Neural progenitor cell (in vitro differentiated cells): Measurements from ENCODE around the gene CNPY2. TPM values are rescaled to one million over a fixed set of nuclear protein-coding genes. Genes with fewer than 3 reads are reported as not detected.
"Not testable (repeated sequence)": the region's sequence is repeated elsewhere in the genome, so short reads cannot be mapped to it uniquely, and the experiment has no call there.

Experiments
- DNase-seq: peaks from one replicate; pipeline ENCODE4 v3.0.0-alpha.2; 2016; ENCODE audit warnings: low spot score
- H2AFZ ChIP-seq: fragments of 200-600 bp; sonication (generic); replicated peaks from 2 replicates; pipeline ENCODE4 v1.6.1; 2016; ENCODE audit warnings: antibody characterized with exemption
- H3F3A ChIP-seq: fragments of 200-600 bp; sonication (generic); 2 replicates; pipeline ENCODE4 v1.6.1; 2016; ENCODE audit warnings: antibody characterized with exemption, low read depth
- H3K27ac ChIP-seq: fragments of 200-600 bp; sonication (generic); 2 replicates; pipeline ENCODE4 v1.5.1; 2016; ENCODE audit warnings: mild to moderate bottlenecking
- H3K27me3 ChIP-seq: fragments of 200-600 bp; sonication (generic); 2 replicates; pipeline ENCODE4 v1.6.1; 2016; ENCODE audit warnings: mild to moderate bottlenecking, moderate library complexity
- H3K36me3 ChIP-seq: fragments of 200-600 bp; sonication (generic); 2 replicates; pipeline ENCODE4 v1.5.1; 2016
- H3K4me1 ChIP-seq: fragments of 200-600 bp; sonication (generic); 2 replicates; pipeline ENCODE4 v1.6.1; 2016; ENCODE audit warnings: mixed run types
- H3K4me2 ChIP-seq: fragments of 200-600 bp; sonication (generic); 2 replicates; pipeline ENCODE4 v1.6.1; 2016
- H3K4me3 ChIP-seq: fragments of 200-600 bp; sonication (generic); 2 replicates; pipeline ENCODE4 v1.5.1; 2016
- H3K79me2 ChIP-seq: fragments of 200-600 bp; sonication (generic); 2 replicates; pipeline ENCODE4 v1.6.1; 2016; ENCODE audit warnings: low read depth
- H3K9ac ChIP-seq: fragments of 200-600 bp; sonication (generic); 2 replicates; pipeline ENCODE4 v1.6.1; 2016
- H3K9me3 ChIP-seq: fragments of 200-600 bp; sonication (generic); 2 replicates; pipeline ENCODE4 v1.5.1; 2016; ENCODE audit warnings: low read depth
- H4K20me1 ChIP-seq: fragments of 200-600 bp; sonication (generic); 2 replicates; pipeline ENCODE4 v1.6.1; 2016; ENCODE audit warnings: low read depth
- H3K27ac Mint-ChIP-seq: 3 replicates; pipeline ENCODE4 v1.8.0; 2021; ENCODE audit warnings: mixed read lengths
- H3K27me3 Mint-ChIP-seq: 2 replicates; pipeline ENCODE4 v1.8.0; 2022; ENCODE audit warnings: low read depth, mild to moderate bottlenecking, inconsistent platforms, moderate library complexity, mixed read lengths; ENCODE audit not compliant: insufficient read depth
- H3K36me3 Mint-ChIP-seq: 3 replicates; pipeline ENCODE4 v1.8.0; 2021; ENCODE audit warnings: mixed read lengths
- H3K4me1 Mint-ChIP-seq: 3 replicates; pipeline ENCODE4 v1.8.0; 2021; ENCODE audit warnings: mixed read lengths
- H3K4me3 Mint-ChIP-seq: 3 replicates; pipeline ENCODE4 v1.8.0; 2021; ENCODE audit warnings: mild to moderate bottlenecking, moderate library complexity, mixed read lengths
- H3K9me3 Mint-ChIP-seq: 3 replicates; pipeline ENCODE4 v1.8.0; 2020; ENCODE audit warnings: mixed read lengths
- EZH2 ChIP-seq: fragments of 200-600 bp; sonication (generic); IDR thresholded peaks from 2 replicates; pipeline ENCODE4 v1.6.1; 2017; ENCODE audit warnings: antibody characterized with exemption, mild to moderate bottlenecking, moderate library complexity
- EZH2phosphoT487 ChIP-seq: fragments of 200-600 bp; sonication (generic); IDR thresholded peaks from 2 replicates; pipeline ENCODE4 v1.6.1; 2017; ENCODE audit warnings: antibody characterized with exemption
- total RNA-seq: library from RNA; depleted of rRNA; stranded (reverse); fragments of >200 nt; gene quantifications from 2 replicates; pipeline ENCODE4 v1.2.3, GENCODE V29; 2015; ENCODE audit warnings: low replicate concordance
- TF ChIP-seq, protein P1 (sequence below): fragments of 200-600 bp; sonication (generic); IDR thresholded peaks from 2 replicates; pipeline ENCODE4 v1.5.1; 2017; ENCODE audit warnings: antibody characterized with exemption, mild to moderate bottlenecking

CNPY2 gene
- total RNA-seq, 1 donor from 2014 or later: 128 TPM

DNA sequence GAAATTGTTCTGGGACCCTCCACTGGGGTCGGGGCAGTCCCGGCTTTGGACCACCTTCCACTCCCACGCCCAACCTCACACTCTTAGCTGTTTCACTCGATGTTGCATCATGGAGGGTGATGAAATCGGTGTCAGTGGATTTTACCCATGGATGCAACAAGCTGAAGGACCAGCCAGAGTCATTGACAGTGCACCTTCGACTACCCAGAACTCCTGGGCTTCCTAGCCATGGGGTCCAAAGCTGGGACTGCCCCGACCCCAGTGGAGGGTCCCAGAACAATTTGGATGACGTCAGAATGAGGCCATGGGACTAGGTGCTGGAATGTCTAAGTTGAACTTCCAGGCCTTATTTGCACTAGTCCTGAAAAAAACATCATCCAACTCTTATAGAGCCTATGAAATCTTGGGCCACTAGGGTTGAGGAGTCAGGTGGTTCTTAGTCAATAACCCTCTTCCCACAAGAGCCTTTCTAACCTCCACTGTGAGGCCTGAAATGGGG, 22.0 kb upstream of the CNPY2 start:
- H3K36me3 ChIP-seq: no peaks in the 10 kb centered on the region
- no peak overlapping the region for H3K9ac ChIP-seq
- H3K4me1 Mint-ChIP-seq: peaks cover 16% of the 10 kb centered on the region
- no peaks in the 10 kb centered on the region for H4K20me1 ChIP-seq
- no peak overlapping the region for H3K27ac ChIP-seq
- H2AFZ ChIP-seq: no peak overlapping the region
- no peak for DNase-seq
- H3K9me3 ChIP-seq: no peaks in the 10 kb centered on the region
- H3K4me3 Mint-ChIP-seq: no peak overlapping the region
- peaks cover 2% of the 10 kb centered on the region for H3K79me2 ChIP-seq
- H3K4me1 ChIP-seq: peaks cover 27% of the 10 kb centered on the region
- H3K4me2 ChIP-seq: peak overlapping the region; percentile 32
- no peak overlapping the region for H3K4me3 ChIP-seq
- TF ChIP-seq EZH2phosphoT487: no peak
- TF ChIP-seq, protein P1, sequence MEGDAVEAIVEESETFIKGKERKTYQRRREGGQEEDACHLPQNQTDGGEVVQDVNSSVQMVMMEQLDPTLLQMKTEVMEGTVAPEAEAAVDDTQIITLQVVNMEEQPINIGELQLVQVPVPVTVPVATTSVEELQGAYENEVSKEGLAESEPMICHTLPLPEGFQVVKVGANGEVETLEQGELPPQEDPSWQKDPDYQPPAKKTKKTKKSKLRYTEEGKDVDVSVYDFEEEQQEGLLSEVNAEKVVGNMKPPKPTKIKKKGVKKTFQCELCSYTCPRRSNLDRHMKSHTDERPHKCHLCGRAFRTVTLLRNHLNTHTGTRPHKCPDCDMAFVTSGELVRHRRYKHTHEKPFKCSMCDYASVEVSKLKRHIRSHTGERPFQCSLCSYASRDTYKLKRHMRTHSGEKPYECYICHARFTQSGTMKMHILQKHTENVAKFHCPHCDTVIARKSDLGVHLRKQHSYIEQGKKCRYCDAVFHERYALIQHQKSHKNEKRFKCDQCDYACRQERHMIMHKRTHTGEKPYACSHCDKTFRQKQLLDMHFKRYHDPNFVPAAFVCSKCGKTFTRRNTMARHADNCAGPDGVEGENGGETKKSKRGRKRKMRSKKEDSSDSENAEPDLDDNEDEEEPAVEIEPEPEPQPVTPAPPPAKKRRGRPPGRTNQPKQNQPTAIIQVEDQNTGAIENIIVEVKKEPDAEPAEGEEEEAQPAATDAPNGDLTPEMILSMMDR: no peak
- TF ChIP-seq EZH2: no peak
- no peak overlapping the region for H3K27ac Mint-ChIP-seq
- no peaks in the 10 kb centered on the region for H3K36me3 Mint-ChIP-seq
- H3K27me3 ChIP-seq: no peaks in the 10 kb centered on the region
- peaks cover 42% of the 10 kb centered on the region for H3F3A ChIP-seq
- no peaks in the 10 kb centered on the region for H3K9me3 Mint-ChIP-seq
- H3K27me3 Mint-ChIP-seq: peaks cover 8% of the 10 kb centered on the region

DNA sequence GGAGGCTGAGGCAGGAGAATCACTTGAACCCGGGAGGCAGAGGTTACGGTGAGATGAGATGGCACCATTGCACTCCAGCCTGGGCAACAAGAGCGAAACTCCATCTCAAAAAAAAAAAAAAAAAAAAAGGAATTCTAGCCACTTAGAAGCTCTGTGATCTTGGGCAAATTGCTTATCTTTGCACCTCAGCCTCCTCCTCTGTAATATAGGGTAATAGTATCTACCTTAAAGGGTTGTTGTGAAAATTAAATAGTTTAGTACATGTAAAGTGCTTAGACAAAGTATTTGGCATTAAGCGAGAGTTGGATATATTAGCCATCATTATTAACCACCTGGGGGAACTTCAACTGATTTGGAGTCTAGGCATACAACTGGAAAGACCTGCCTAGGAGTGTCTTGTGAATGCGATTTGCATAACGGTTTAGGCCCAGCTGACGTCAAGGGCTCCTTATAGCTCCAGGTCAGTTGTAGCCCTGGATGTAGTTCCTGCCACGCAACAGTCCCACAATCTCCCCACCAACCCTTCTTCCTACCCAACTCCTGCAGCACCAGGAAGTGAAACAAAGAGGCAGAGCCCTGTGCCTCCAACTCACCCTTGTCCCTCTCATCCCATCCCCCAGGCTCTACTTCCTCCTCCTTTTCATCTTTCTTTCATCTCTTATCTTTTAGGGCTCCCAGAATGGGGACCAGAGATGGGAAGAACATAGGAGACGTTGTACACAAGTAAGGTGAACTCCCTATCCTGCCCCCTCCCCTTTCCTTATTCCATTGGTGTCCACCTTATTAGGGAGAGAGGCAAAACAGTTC, 20.8 kb upstream of the CNPY2 start:
- Histone ChIP-seq H4K20me1 (no peaks in the 10 kb centered on the region), H3K4me1 (peaks cover 27% of the 10 kb centered on the region), H3K79me2 (peaks cover 9% of the 10 kb centered on the region), H3K36me3 (no peaks in the 10 kb centered on the region), H3K9me3 (no peaks in the 10 kb centered on the region), H3F3A (peaks cover 42% of the 10 kb centered on the region), H3K27ac (no peak overlapping the region), H3K9ac (no peak overlapping the region), H2AFZ (no peak overlapping the region), H3K4me2 (no peak overlapping the region), H3K4me3 (no peak overlapping the region), H3K27me3 (no peaks in the 10 kb centered on the region)
- Mint-ChIP-seq H3K36me3 (no peaks in the 10 kb centered on the region), H3K27me3 (peaks cover 12% of the 10 kb centered on the region), H3K4me3 (no peak overlapping the region), H3K9me3 (no peaks in the 10 kb centered on the region), H3K27ac (no peak overlapping the region), H3K4me1 (peaks cover 20% of the 10 kb centered on the region)
- DNase-seq: no peak
- TF ChIP-seq EZH2 (no peak), EZH2phosphoT487 (no peak)
- TF ChIP-seq, protein P1: no peak

DNA sequence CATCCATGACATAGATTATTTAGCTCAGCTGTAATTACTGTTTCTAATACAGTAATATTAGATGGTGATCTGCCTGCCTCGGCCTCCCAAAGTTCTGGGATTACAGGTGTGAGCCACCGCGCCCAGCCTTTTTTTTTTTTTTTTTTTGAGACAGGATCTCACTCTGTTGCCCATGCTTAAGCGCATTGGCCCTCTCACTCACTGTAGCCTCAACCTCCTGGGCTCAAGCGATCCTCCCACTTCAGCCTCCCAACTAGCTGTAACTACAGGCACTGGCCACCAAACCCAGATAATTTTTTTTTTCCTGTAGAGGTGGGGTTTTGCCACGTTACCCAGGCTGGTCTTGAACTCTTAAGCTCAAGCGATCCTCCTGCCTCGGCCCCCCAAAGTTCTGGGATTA, 19.7 kb upstream of the CNPY2 start:
- not testable (repeated sequence) for H3K9me3 Mint-ChIP-seq, H3K4me3 Mint-ChIP-seq

DNA sequence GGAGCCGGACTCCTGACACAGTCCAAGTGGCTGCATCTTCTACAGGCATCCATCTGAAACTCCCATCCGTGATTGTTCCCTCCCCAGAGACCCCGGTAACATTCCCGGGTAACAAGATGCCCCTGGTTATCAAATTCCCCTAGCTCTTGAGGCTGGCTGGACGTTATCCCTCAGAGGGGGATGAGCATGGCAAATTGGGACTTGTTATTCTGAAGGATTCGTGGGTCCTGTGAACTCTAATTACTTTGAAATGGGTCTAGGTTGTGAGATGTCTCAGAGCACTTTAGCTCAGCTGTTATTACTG, 18.7 kb upstream of the CNPY2 start:
- peaks cover 41% of the 10 kb centered on the region for H3F3A ChIP-seq
- peak overlapping the region; percentile 99 for H3K4me2 ChIP-seq
- peaks cover 13% of the 10 kb centered on the region for H3K27me3 Mint-ChIP-seq
- peak overlapping the region; percentile 94 for H3K4me3 Mint-ChIP-seq
- peaks cover 9% of the 10 kb centered on the region for H3K79me2 ChIP-seq
- peak overlapping the region; percentile 57 for H2AFZ ChIP-seq
- no peaks in the 10 kb centered on the region for H3K36me3 ChIP-seq
- H3K27me3 ChIP-seq: no peaks in the 10 kb centered on the region
- peaks cover 20% of the 10 kb centered on the region for H3K4me1 Mint-ChIP-seq
- peak overlapping the region; percentile 69 for H3K4me3 ChIP-seq
- H4K20me1 ChIP-seq: no peaks in the 10 kb centered on the region
- H3K9me3 Mint-ChIP-seq: no peaks in the 10 kb centered on the region
- peaks cover 23% of the 10 kb centered on the region for H3K4me1 ChIP-seq
- H3K9me3 ChIP-seq: no peaks in the 10 kb centered on the region
- no peak for DNase-seq
- peaks cover 2% of the 10 kb centered on the region for H3K36me3 Mint-ChIP-seq
- peak overlapping the region; percentile 82 for H3K9ac ChIP-seq
- H3K27ac Mint-ChIP-seq: peak overlapping the region; percentile 94
- TF ChIP-seq EZH2phosphoT487 (no peak), EZH2 (no peak)
- TF ChIP-seq, protein P1: no peak
- peak overlapping the region; percentile 89 for H3K27ac ChIP-seq

More for the DNA sequence above, 19.7 kb upstream of the CNPY2 start:
- H3K27ac ChIP-seq, H3K9me3 ChIP-seq, H3K4me2 ChIP-seq, H2AFZ ChIP-seq, H3K4me3 ChIP-seq, H3K36me3 ChIP-seq, H3K27me3 ChIP-seq, H3K79me2 ChIP-seq, H3K9ac ChIP-seq, H3K27ac Mint-ChIP-seq, H3K36me3 Mint-ChIP-seq, DNase-seq, H4K20me1 ChIP-seq: not testable (repeated sequence)
- peaks cover 12% of the 10 kb centered on the region for H3K27me3 Mint-ChIP-seq
- Histone ChIP-seq H3K4me1 (peaks cover 27% of the 10 kb centered on the region), H3F3A (peaks cover 42% of the 10 kb centered on the region)
- peaks cover 20% of the 10 kb centered on the region for H3K4me1 Mint-ChIP-seq
